Measurements from ENCODE around the gene ZNF3.
A peak's percentile ranks its signal among the peaks of the same experiment; 100 is the strongest.

ZNF3 gene

DNA sequence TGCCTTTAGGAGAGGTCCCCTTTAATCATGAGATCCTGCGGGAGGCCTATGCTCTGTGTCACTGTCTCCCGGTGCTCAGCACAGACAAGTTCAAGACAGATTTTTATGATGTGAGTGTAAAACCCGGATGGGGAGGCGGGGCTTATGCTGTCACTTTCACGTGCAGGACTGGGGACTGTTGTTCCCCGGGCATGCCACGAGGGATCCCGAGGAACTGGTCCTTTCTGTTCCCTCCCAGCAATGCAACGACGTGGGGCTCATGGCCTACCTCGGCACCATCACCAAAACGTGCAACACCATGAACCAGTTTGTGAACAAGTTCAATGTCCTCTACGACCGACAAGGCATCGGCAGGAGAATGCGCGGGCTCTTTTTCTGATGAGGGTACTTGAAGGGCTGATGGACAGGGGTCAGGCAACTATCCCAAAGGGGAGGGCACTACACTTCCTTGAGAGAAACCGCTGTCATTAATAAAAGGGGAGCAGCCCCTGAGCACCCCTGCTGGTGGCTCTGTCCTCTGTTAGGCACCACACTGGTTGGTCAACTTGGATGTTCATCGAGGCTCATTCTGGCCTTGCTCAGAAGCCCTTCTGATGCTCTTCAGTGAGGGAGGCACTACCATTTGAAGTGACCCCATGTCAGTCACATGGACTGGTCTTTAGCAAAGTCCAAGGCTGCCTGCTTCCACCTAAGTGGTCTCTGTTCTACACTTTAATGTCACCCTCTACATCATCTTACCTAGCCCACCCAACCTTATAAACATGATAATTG is 10.1 kb upstream of the ZNF3 start (continued):
- TF ChIP-seq, protein P1, sequence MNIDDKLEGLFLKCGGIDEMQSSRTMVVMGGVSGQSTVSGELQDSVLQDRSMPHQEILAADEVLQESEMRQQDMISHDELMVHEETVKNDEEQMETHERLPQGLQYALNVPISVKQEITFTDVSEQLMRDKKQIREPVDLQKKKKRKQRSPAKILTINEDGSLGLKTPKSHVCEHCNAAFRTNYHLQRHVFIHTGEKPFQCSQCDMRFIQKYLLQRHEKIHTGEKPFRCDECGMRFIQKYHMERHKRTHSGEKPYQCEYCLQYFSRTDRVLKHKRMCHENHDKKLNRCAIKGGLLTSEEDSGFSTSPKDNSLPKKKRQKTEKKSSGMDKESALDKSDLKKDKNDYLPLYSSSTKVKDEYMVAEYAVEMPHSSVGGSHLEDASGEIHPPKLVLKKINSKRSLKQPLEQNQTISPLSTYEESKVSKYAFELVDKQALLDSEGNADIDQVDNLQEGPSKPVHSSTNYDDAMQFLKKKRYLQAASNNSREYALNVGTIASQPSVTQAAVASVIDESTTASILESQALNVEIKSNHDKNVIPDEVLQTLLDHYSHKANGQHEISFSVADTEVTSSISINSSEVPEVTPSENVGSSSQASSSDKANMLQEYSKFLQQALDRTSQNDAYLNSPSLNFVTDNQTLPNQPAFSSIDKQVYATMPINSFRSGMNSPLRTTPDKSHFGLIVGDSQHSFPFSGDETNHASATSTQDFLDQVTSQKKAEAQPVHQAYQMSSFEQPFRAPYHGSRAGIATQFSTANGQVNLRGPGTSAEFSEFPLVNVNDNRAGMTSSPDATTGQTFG (tag by site-specific recombination; IDR thresholded peaks at IDR 0.05; ENCODE audit: borderline replicate concordance) = no peak
- TF ChIP-seq ZFHX2 (tag by site-specific recombination; conservative IDR thresholded peaks at IDR 0.05) (no peak), MZF1 (tag by site-specific recombination; IDR thresholded peaks at IDR 0.05; ENCODE audit: borderline replicate concordance) (peak; percentile 36), ZNF10 (tag by site-specific recombination; IDR thresholded peaks at IDR 0.05) (0 out of 2 replicates have a peak, but pooled peaks have one; percentile 10), ZNF585B (tag by site-specific recombination; IDR thresholded peaks at IDR 0.05) (no peak), ZBTB20 (tag by site-specific recombination; IDR thresholded peaks at IDR 0.05) (peak; percentile 48; the same call in 1 of the 2 replicates), ZBTB17 (tag by site-specific recombination; IDR thresholded peaks at IDR 0.05) (peak; percentile 51; the same call in 1 of the 2 replicates), ZBTB48 (tag by site-specific recombination; IDR thresholded peaks at IDR 0.05) (peak; percentile 57; the same call in 1 of the 2 replicates), ZEB2 (tag by site-specific recombination; IDR thresholded peaks at IDR 0.05) (peak; percentile 38; the same call in 1 of the 2 replicates), ZNF274 (IDR thresholded peaks at IDR 0.05; ENCODE audit: low read length) (no peak), ZNF274 (tag by site-specific recombination; IDR thresholded peaks at IDR 0.05; ENCODE audit: borderline replicate concordance) (no peak), SP7 (tag by site-specific recombination; IDR thresholded peaks at IDR 0.05) (0 out of 2 replicates have a peak, but pooled peaks have one; percentile 26), ZNF394 (tag by site-specific recombination; IDR thresholded peaks at IDR 0.05; ENCODE audit: borderline replicate concordance) (peak; percentile 10; the same call in 1 of the 2 replicates), ZNF114 (tag by site-specific recombination; IDR thresholded peaks at IDR 0.05) (no peak), ZNF837 (tag by site-specific recombination; IDR thresholded peaks at IDR 0.05) (no peak), ZSCAN30 (tag by site-specific recombination; IDR thresholded peaks at IDR 0.05) (no peak)
- TF ChIP-seq, protein P2, sequence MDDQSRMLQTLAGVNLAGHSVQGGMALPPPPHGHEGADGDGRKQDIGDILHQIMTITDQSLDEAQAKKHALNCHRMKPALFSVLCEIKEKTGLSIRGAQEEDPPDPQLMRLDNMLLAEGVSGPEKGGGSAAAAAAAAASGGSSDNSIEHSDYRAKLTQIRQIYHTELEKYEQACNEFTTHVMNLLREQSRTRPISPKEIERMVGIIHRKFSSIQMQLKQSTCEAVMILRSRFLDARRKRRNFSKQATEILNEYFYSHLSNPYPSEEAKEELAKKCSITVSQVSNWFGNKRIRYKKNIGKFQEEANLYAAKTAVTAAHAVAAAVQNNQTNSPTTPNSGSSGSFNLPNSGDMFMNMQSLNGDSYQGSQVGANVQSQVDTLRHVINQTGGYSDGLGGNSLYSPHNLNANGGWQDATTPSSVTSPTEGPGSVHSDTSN (CRISPR knock-in tag; IDR thresholded peaks at IDR 0.05) = no peak
- TF ChIP-seq, protein P3, sequence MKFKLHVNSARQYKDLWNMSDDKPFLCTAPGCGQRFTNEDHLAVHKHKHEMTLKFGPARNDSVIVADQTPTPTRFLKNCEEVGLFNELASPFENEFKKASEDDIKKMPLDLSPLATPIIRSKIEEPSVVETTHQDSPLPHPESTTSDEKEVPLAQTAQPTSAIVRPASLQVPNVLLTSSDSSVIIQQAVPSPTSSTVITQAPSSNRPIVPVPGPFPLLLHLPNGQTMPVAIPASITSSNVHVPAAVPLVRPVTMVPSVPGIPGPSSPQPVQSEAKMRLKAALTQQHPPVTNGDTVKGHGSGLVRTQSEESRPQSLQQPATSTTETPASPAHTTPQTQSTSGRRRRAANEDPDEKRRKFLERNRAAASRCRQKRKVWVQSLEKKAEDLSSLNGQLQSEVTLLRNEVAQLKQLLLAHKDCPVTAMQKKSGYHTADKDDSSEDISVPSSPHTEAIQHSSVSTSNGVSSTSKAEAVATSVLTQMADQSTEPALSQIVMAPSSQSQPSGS (tag by site-specific recombination; IDR thresholded peaks at IDR 0.05; ENCODE audit: low read depth) = no peak
- TF ChIP-seq, protein P4, sequence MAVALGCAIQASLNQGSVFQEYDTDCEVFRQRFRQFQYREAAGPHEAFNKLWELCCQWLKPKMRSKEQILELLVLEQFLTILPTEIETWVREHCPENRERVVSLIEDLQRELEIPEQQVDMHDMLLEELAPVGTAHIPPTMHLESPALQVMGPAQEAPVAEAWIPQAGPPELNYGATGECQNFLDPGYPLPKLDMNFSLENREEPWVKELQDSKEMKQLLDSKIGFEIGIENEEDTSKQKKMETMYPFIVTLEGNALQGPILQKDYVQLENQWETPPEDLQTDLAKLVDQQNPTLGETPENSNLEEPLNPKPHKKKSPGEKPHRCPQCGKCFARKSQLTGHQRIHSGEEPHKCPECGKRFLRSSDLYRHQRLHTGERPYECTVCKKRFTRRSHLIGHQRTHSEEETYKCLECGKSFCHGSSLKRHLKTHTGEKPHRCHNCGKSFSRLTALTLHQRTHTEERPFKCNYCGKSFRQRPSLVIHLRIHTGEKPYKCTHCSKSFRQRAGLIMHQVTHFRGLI (tag by site-specific recombination; IDR thresholded peaks at IDR 0.05) = 0 out of 2 replicates have a peak, but pooled peaks have one; percentile 5

Data from HEK293 (cell line).